T-cell (primary cell): ENCODE data around the gene KAZN. TPM values are rescaled to one million over a fixed set of nuclear protein-coding genes. Genes with fewer than 3 reads are reported as not detected.

Experiments used
- ATAC-seq, 4 experiments: fragments of 200-7000 bp in 3 of 4; fragments of 150-1000 bp in 1 of 4; cut with Tn5 transposase; replicated peaks in 1 of 4; 1 replicate in 3 of 4; 2 replicates in 1 of 4; pipeline ENCODE4 v1.10.0; 2021; ENCODE audit warnings: moderate library complexity in 3 of 4, mild to moderate bottlenecking in 2 of 4, moderate number of reproducible peaks in 1 of 4
- CTCF ChIA-PET, 2 donors: fragments of 300-600 bp; sonication (Branson Sonifier 250); formaldehyde crosslinking; loops; one replicate each; lab custom pipeline; 2022; ENCODE audit warnings: antibody characterized with exemption in 2 of 2; lab: Charles Lee
- POLR2A ChIA-PET, 2 donors: fragments of 300-600 bp; sonication (Branson Sonifier 250); formaldehyde crosslinking; loops; one replicate each; lab custom pipeline; 2022; ENCODE audit warnings: antibody characterized with exemption in 2 of 2; lab: Charles Lee
- DNase-seq, 35 experiments: peaks; one replicate each; pipeline versions ENCODE4 v3.0.0 to v3.0.0-alpha.2; 2013 to 2023
- H3K27ac ChIP-seq: one replicate; pipeline ENCODE4 v1.5.1; 2013; ENCODE audit warnings: low read length
- H3K27me3 ChIP-seq, 2 experiments: replicated peaks in 1 of 2; 1 replicate in 1 of 2; 2 replicates in 1 of 2; pipeline versions ENCODE4 v1.6.1 to v1.7.0; 2013; ENCODE audit warnings: low read length in 1 of 2, mixed read lengths in 1 of 2; ENCODE audit not compliant: control insufficient read depth in 2 of 2, insufficient read depth in 2 of 2; ENCODE audit errors: extremely low read depth in 1 of 2
- H3K36me3 ChIP-seq, 2 donors: 1 replicate in 1 of 2; 2 replicates in 1 of 2; pipeline versions ENCODE4 v1.6.1 to v1.7.0; 2013; ENCODE audit warnings: low read length in 1 of 2; ENCODE audit not compliant: control insufficient read depth in 2 of 2, insufficient read depth in 1 of 2; ENCODE audit errors: extremely low read depth in 1 of 2
- H3K4me1 ChIP-seq, 2 experiments: 1 replicate in 1 of 2; 2 replicates in 1 of 2; pipeline versions ENCODE4 v1.6.1 to v1.7.0; 2013; ENCODE audit warnings: low read length in 2 of 2, mixed read lengths in 1 of 2; ENCODE audit not compliant: insufficient read depth in 2 of 2, control insufficient read depth in 1 of 2; ENCODE audit errors: extremely low read depth in 1 of 2
- H3K4me3 ChIP-seq, 2 donors: 1 replicate in 1 of 2; 2 replicates in 1 of 2; pipeline versions ENCODE4 v1.5.1 to v1.7.0; 2013; ENCODE audit warnings: mild to moderate bottlenecking in 2 of 2, low read length in 1 of 2, moderate library complexity in 1 of 2; ENCODE audit not compliant: control insufficient read depth in 1 of 2; ENCODE audit errors: extremely low read depth in 1 of 2
- H3K9me3 ChIP-seq: 2 replicates; pipeline ENCODE4 v1.7.0; 2013
- H3K27ac Mint-ChIP-seq, 2 donors: one replicate each; pipeline ENCODE4 v1.8.0; 2020 to 2021; ENCODE audit warnings: mild to moderate bottlenecking in 2 of 2, mixed read lengths in 2 of 2
- H3K27me3 Mint-ChIP-seq, 2 donors: one replicate each; pipeline ENCODE4 v1.8.0; 2021 to 2022; ENCODE audit warnings: mixed read lengths in 2 of 2
- H3K36me3 Mint-ChIP-seq: one replicate; pipeline ENCODE4 v1.8.0; 2021; ENCODE audit warnings: mixed read lengths
- H3K4me1 Mint-ChIP-seq, 3 donors: one replicate each; pipeline ENCODE4 v1.8.0; 2020 to 2022; ENCODE audit warnings: mixed read lengths in 3 of 3, mild to moderate bottlenecking in 1 of 3
- H3K4me3 Mint-ChIP-seq, 3 donors: one replicate each; pipeline ENCODE4 v1.8.0; 2020 to 2022; ENCODE audit warnings: mild to moderate bottlenecking in 3 of 3, mixed read lengths in 3 of 3, moderate library complexity in 3 of 3
- H3K9me3 Mint-ChIP-seq, 3 donors: one replicate each; pipeline ENCODE4 v1.8.0; 2020 to 2022; ENCODE audit warnings: mixed read lengths in 3 of 3
- WGBS: methylation state at CpG from one replicate; pipeline ENCODE4 v1.1.5; 2013; ENCODE audit warnings: missing lambda C conversion rate; ENCODE audit not compliant: insufficient coverage; 5-methylcytosine and 5-hydroxymethylcytosine counted together
- total RNA-seq, 35 experiments: library from RNA in 6 of 35; stranded (reverse) in 6 of 35; fragments of 120-200 nt in 1 of 35; gene quantifications; one replicate each; pipeline versions ENCODE4 v1.2.1 to v1.2.4 and lab custom pipeline; 2013 to 2026

Gene KAZN
- total RNA-seq, 5 donors from 2014 or later (not counting 1 experiment from before 2014, with no cell fraction given) = 0.18 to 0.58 (median 0.30) TPM

- Histone ChIP-seq H3K4me3 (no peak overlapping the region), H3K27ac (no peak overlapping the region), H3K36me3 (no peaks in the 10 kb centered on the region), H3K4me1 (no peaks in the 10 kb centered on the region), H3K9me3 (no peaks in the 10 kb centered on the region), H3K27me3 (peaks cover 0 to 15% of the 10 kb centered on the region in 2 experiments)
- Mint-ChIP-seq H3K27ac (no peak overlapping the region), H3K27me3 (peaks cover 19 to 20% of the 10 kb centered on the region in 2 donors), H3K9me3 (no peaks in the 10 kb centered on the region), H3K4me3 (no peak overlapping the region), H3K4me1 (no peaks in the 10 kb centered on the region), H3K36me3 (no peaks in the 10 kb centered on the region)
- ChIA-PET POLR2A (no interaction called here), CTCF (no interaction called here)
- ATAC-seq = no peak
- DNase-seq = no peak
- 100% methylated on average over 3 of the region's 10 CpGs for WGBS
These were observed 259.1 kb downstream of the KAZN start for GRCh38 chr1:14857436-14858195.

GRCh38 chr1:14862114-14862771 lies 263.8 kb downstream of the KAZN start:
- H3K9me3 Mint-ChIP-seq = no peaks in the 10 kb centered on the region
- H3K27me3 ChIP-seq = peaks cover 0 to 14% of the 10 kb centered on the region in 2 experiments
- WGBS = 86% methylated on average over 5 of the region's 13 CpGs
- H3K36me3 Mint-ChIP-seq = no peaks in the 10 kb centered on the region
- H3K27ac Mint-ChIP-seq = no peak overlapping the region
- no peaks in the 10 kb centered on the region for H3K4me1 Mint-ChIP-seq
- H3K27me3 Mint-ChIP-seq = peaks cover 29 to 33% of the 10 kb centered on the region in 2 donors
- ChIA-PET CTCF (no interaction called here), POLR2A (no interaction called here)
- H3K4me3 ChIP-seq = no peak overlapping the region
- no peaks in the 10 kb centered on the region for H3K9me3 ChIP-seq
- no peak for ATAC-seq
- H3K4me1 ChIP-seq = no peaks in the 10 kb centered on the region
- H3K27ac ChIP-seq = no peak overlapping the region
- no peak overlapping the region for H3K4me3 Mint-ChIP-seq
- no peak for DNase-seq
- H3K36me3 ChIP-seq = no peaks in the 10 kb centered on the region

- Histone ChIP-seq H3K9me3 (no peaks in the 10 kb centered on the region), H3K4me3 (no peak overlapping the region), H3K4me1 (no peaks in the 10 kb centered on the region), H3K27ac (no peak overlapping the region), H3K36me3 (no peaks in the 10 kb centered on the region), H3K27me3 (peaks cover 0 to 20% of the 10 kb centered on the region in 2 experiments)
- ATAC-seq (no peak), DNase-seq (no peak)
- peaks cover 24 to 27% of the 10 kb centered on the region in 2 donors for H3K27me3 Mint-ChIP-seq
- H3K4me3 Mint-ChIP-seq = no peak overlapping the region
- no peaks in the 10 kb centered on the region for H3K36me3 Mint-ChIP-seq
- CTCF ChIA-PET = no interaction called here
- 94% methylated on average over 2 of the region's 5 CpGs for WGBS
- H3K27ac Mint-ChIP-seq = no peak overlapping the region
- no peaks in the 10 kb centered on the region for H3K4me1 Mint-ChIP-seq
- POLR2A ChIA-PET = no interaction called here
- H3K9me3 Mint-ChIP-seq = no peaks in the 10 kb centered on the region
These were observed 266.6 kb downstream of the KAZN start for GRCh38 chr1:14865106-14865505.

GRCh38 chr1:14866911-14867612 lies 268.6 kb downstream of the KAZN start:
- H3K27me3 ChIP-seq = peaks cover 0 to 13% of the 10 kb centered on the region in 2 experiments
- no peaks in the 10 kb centered on the region for H3K36me3 ChIP-seq
- no peaks in the 10 kb centered on the region for H3K4me1 Mint-ChIP-seq
- CTCF ChIA-PET = no interaction called here
- no peak for ATAC-seq
- 54% methylated on average over 6 of the region's 14 CpGs for WGBS
- no peaks in the 10 kb centered on the region for H3K9me3 ChIP-seq
- no peaks in the 10 kb centered on the region for H3K4me1 ChIP-seq
- H3K36me3 Mint-ChIP-seq = no peaks in the 10 kb centered on the region
- H3K4me3 ChIP-seq = no peak overlapping the region
- no peak for DNase-seq
- H3K27me3 Mint-ChIP-seq = peaks cover 23 to 29% of the 10 kb centered on the region in 2 donors
- H3K27ac Mint-ChIP-seq = peak overlapping the region in 1 of 2 donors; percentile 32
- H3K9me3 Mint-ChIP-seq = no peaks in the 10 kb centered on the region
- POLR2A ChIA-PET = no interaction called here
- H3K27ac ChIP-seq = no peak overlapping the region
- H3K4me3 Mint-ChIP-seq = no peak overlapping the region

- ChIA-PET CTCF (no interaction called here), POLR2A (no interaction called here)
- H3K4me3 Mint-ChIP-seq = no peak overlapping the region
- no peaks in the 10 kb centered on the region for H3K9me3 Mint-ChIP-seq
- H3K4me1 ChIP-seq = no peaks in the 10 kb centered on the region
- ATAC-seq (no peak), DNase-seq (no peak)
- H3K27ac ChIP-seq = no peak overlapping the region
- no peaks in the 10 kb centered on the region for H3K36me3 Mint-ChIP-seq
- H3K36me3 ChIP-seq = no peaks in the 10 kb centered on the region
- H3K4me3 ChIP-seq = no peak overlapping the region
- peaks cover 15 to 26% of the 10 kb centered on the region in 2 donors for H3K27me3 Mint-ChIP-seq
- WGBS = 100% methylated on average over 2 of the region's 4 CpGs
- no peaks in the 10 kb centered on the region for H3K9me3 ChIP-seq
- H3K4me1 Mint-ChIP-seq = no peaks in the 10 kb centered on the region
- peaks cover 0 to 10% of the 10 kb centered on the region in 2 experiments for H3K27me3 ChIP-seq
- no peak overlapping the region for H3K27ac Mint-ChIP-seq
These were observed 270.7 kb downstream of the KAZN start for GRCh38 chr1:14869187-14869586.

GRCh38 chr1:14871218-14871970 lies 272.9 kb downstream of the KAZN start:
- no peak overlapping the region for H3K4me3 ChIP-seq
- no peaks in the 10 kb centered on the region for H3K4me1 ChIP-seq
- Mint-ChIP-seq H3K4me3 (no peak overlapping the region), H3K36me3 (no peaks in the 10 kb centered on the region), H3K27me3 (peaks cover 12 to 14% of the 10 kb centered on the region in 2 donors), H3K27ac (no peak overlapping the region), H3K4me1 (no peaks in the 10 kb centered on the region), H3K9me3 (no peaks in the 10 kb centered on the region)
- 56% methylated on average over 2 of the region's 6 CpGs for WGBS
- ChIA-PET CTCF (interaction anchor here in 1 of 2 donors (0.5 kb wide), 1 partner anchor 659 kb away, joined by 3 read pairs; no protein-coding TSS in a partner anchor), POLR2A (no interaction called here)
- H3K36me3 ChIP-seq = no peaks in the 10 kb centered on the region
- ATAC-seq (no peak), DNase-seq (no peak)
- H3K9me3 ChIP-seq = no peaks in the 10 kb centered on the region
- no peak overlapping the region for H3K27ac ChIP-seq
- peaks cover 0 to 10% of the 10 kb centered on the region in 2 experiments for H3K27me3 ChIP-seq
